ENCODE data around the gene ZNF444. TPM values are rescaled to one million over a fixed set of nuclear protein-coding genes. Genes with fewer than 3 reads are reported as not detected.
A peak's percentile ranks its signal among the peaks of the same experiment; 100 is the strongest.

ZNF444 gene
- total RNA-seq, 2 donors from 2014 or later = 50.3 to 95.9 TPM

DNA sequence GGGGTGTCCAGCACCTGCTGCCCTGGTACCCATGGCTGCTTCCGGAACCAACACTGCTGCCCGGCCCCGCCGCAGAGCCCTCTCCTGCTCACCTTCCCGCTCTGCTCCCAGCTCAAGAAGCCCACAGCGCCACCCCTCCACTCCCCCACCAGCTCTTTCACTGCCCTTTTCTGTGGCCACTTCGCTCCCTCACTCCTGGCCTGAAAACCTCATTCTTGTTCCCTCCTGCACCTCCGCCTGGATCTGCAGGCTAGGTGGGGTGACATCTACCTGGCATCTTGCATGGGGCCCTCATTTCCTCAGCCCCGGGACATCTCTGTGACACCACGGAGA lies 26.3 kb upstream of the ZNF444 start:
- WGBS, 2 donors = 81 to 88% methylated on average over 10 of the region's 10 CpGs
- TF ChIP-seq POLR2A (IDR thresholded peaks at IDR 0.05) = no peak
- TF ChIP-seq, protein P1, sequence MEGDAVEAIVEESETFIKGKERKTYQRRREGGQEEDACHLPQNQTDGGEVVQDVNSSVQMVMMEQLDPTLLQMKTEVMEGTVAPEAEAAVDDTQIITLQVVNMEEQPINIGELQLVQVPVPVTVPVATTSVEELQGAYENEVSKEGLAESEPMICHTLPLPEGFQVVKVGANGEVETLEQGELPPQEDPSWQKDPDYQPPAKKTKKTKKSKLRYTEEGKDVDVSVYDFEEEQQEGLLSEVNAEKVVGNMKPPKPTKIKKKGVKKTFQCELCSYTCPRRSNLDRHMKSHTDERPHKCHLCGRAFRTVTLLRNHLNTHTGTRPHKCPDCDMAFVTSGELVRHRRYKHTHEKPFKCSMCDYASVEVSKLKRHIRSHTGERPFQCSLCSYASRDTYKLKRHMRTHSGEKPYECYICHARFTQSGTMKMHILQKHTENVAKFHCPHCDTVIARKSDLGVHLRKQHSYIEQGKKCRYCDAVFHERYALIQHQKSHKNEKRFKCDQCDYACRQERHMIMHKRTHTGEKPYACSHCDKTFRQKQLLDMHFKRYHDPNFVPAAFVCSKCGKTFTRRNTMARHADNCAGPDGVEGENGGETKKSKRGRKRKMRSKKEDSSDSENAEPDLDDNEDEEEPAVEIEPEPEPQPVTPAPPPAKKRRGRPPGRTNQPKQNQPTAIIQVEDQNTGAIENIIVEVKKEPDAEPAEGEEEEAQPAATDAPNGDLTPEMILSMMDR (IDR thresholded peaks at IDR 0.05) = no peak
- Histone ChIP-seq H3K4me3 (no peak overlapping the region), H3K27ac (peak overlapping the region in 2 of 4 donors; percentile 35 to 50), H3K36me3 (replicated peaks in 1 of 2; ENCODE audit: insufficient read depth in 1 of 2, low read depth in 2 of 2) (no peaks in the 10 kb centered on the region), H3K27me3 (no peaks in the 10 kb centered on the region), H3K9me3 (no peaks in the 10 kb centered on the region), H3K4me1 (peaks cover 87% of the 10 kb centered on the region)
- intact Hi-C loops (cut with DNase I) = no loop called here
- ATAC-seq (no peak), DNase-seq (no peak)

DNA sequence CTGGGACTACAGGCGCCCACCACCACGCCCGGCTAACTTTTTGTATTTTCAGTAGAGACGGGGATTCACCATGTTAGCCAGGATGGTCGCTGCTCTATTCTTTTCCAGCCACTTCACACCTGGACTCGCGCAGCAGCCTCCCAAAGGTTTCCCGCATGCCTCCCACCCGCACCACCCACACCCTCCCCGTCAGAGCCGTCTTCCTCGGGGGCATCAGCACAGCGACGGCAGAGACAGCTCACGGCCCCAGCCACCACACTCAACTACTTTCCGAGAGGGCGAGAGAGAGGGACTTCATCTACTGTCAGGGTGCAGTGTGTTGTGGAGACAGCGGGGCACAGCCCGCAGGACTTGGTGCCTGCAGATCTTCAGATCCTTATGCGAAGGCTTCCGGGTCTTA lies 25.6 kb upstream of the ZNF444 start:
- WGBS, 2 donors = 93 to 95% methylated on average over 12 to 21 of the region's 21 CpGs
- H3K27ac ChIP-seq = no peak overlapping the region
- intact Hi-C loops (cut with DNase I) = no loop called here
- no peak for ATAC-seq
- H3K9me3 ChIP-seq = no peaks in the 10 kb centered on the region
- no peaks in the 10 kb centered on the region for H3K36me3 ChIP-seq (replicated peaks in 1 of 2; ENCODE audit: insufficient read depth in 1 of 2, low read depth in 2 of 2)
- H3K4me1 ChIP-seq = peaks cover 87% of the 10 kb centered on the region
- DNase-seq = no peak
- TF ChIP-seq POLR2A (IDR thresholded peaks at IDR 0.05) = no peak
- no peak overlapping the region for H3K4me3 ChIP-seq
- no peaks in the 10 kb centered on the region for H3K27me3 ChIP-seq

DNA sequence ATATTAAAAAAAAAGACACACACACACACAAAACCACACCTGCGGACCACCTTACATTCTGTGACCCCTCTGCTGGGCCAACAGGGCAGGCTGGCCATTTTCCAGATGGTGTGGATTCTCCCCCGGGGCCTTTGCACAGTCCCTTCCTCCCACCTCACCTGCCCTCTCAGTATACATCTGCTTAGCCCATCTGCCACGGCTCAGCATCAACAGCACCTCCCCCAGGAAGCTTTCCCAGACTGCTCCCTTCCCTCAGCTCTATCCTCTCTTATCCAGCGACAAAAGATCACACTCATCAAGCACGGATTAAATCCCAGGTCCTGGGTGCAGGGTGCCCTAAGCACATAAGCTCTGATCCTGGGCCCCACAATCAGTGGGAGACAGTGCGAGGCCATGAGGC lies 24.5 kb upstream of the ZNF444 start:
- no peak for TF ChIP-seq POLR2A (IDR thresholded peaks at IDR 0.05)
- TF ChIP-seq, protein P1 (IDR thresholded peaks at IDR 0.05) = no peak
- no peaks in the 10 kb centered on the region for H3K36me3 ChIP-seq (replicated peaks in 1 of 2; ENCODE audit: insufficient read depth in 1 of 2, low read depth in 2 of 2)
- peak overlapping the region in 2 of 4 donors; percentile 96 to 98 for H3K27ac ChIP-seq
- intact Hi-C loops (cut with DNase I) = no loop called here
- 74 to 81% methylated on average over 5 to 6 of the region's 6 CpGs for WGBS, 2 donors
- peaks cover 76% of the 10 kb centered on the region for H3K4me1 ChIP-seq
- H3K9me3 ChIP-seq = no peaks in the 10 kb centered on the region
- no peak overlapping the region for H3K4me3 ChIP-seq
- no peaks in the 10 kb centered on the region for H3K27me3 ChIP-seq
- ATAC-seq (no peak), DNase-seq (no peak)

DNA sequence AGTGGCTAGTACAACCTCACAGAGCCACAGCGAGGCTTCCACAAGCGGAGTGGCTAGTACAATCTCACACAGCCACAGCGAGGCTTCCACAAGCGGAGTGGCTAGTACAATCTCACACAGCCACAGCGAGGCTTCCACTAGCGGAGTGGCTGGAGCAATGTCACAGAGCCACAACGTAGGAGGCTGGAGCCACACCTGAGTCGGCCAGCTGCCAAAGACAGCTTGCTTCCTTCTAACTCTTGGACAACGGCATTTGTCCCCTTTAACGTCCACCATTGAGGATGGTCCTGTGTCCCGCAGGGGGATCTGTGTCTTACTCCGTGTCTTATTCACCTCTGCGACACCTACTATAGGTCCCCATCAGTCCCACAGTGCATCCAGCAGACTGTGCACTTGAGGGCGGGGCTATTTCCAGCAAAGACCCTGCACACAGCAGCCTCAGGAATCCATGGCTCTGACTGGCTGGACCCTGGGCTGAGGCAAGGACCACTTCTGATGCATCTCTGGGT lies 23.7 kb upstream of the ZNF444 start:
- no peak overlapping the region for H3K4me3 ChIP-seq
- no peaks in the 10 kb centered on the region for H3K36me3 ChIP-seq (replicated peaks in 1 of 2; ENCODE audit: insufficient read depth in 1 of 2, low read depth in 2 of 2)
- peaks cover 74% of the 10 kb centered on the region for H3K4me1 ChIP-seq
- TF ChIP-seq, protein P1 (IDR thresholded peaks at IDR 0.05) = no peak
- TF ChIP-seq POLR2A (IDR thresholded peaks at IDR 0.05) = no peak
- no peaks in the 10 kb centered on the region for H3K27me3 ChIP-seq
- no peaks in the 10 kb centered on the region for H3K9me3 ChIP-seq
- DNase-seq (peak in 3 of 4 donors; percentile 44 to 66 (median 56)), ATAC-seq (no peak)
- H3K27ac ChIP-seq = peak overlapping the region in 2 of 4 donors; percentile 96 to 98
- intact Hi-C loops (cut with DNase I) = no loop called here
- WGBS, 2 donors = 58 to 59% methylated on average over 5 to 14 of the region's 14 CpGs

DNA sequence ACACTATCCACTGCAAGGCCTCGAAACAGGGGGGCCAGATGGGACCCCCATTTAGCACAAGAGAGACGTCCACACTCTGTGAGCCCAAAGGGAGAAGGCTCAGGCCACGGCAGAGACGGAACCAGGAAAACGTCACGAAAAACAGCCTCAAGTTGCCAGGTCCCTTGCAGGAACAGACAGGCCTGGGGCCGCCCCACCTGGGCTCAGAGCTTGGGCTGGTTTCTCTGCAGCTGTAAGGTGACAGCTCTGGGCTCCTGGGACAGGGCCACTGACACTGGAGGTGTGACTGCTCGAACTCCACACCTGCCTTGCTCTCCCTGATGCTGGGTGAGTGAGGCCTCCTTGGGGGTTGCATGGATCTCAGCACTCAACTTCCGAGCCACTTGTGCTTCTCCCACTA lies 23.2 kb upstream of the ZNF444 start:
- Histone ChIP-seq H3K4me3 (no peak overlapping the region), H3K4me1 (peaks cover 70% of the 10 kb centered on the region), H3K9me3 (no peaks in the 10 kb centered on the region), H3K27me3 (no peaks in the 10 kb centered on the region), H3K36me3 (replicated peaks in 1 of 2; ENCODE audit: insufficient read depth in 1 of 2, low read depth in 2 of 2) (no peaks in the 10 kb centered on the region), H3K27ac (peak overlapping the region in 2 of 4 donors; percentile 96 to 98)
- ATAC-seq (no peak), DNase-seq (no peak)
- TF ChIP-seq, protein P1 (IDR thresholded peaks at IDR 0.05) = no peak
- TF ChIP-seq POLR2A (IDR thresholded peaks at IDR 0.05) = no peak
- intact Hi-C loops (cut with DNase I) = no loop called here
- 45 to 53% methylated on average over 7 to 9 of the region's 9 CpGs for WGBS, 2 donors

Data from body of pancreas (tissue), 4 donors.